AG09319 (cell line): ENCODE results near the gene HIF3A.
"Not testable (repeated sequence)": the region's sequence is repeated elsewhere in the genome, so short reads cannot be mapped to it uniquely, and the experiment has no call there.

Experiments
- DNase-seq: peaks from one replicate; pipeline ENCODE4 v3.0.0-alpha.2; 2010; ENCODE audit warnings: low read depth; ENCODE audit errors: extremely low read depth
- TF ChIP-seq, protein P1 (sequence below): IDR thresholded peaks from 2 replicates; pipeline ENCODE4 v1.5.1; 2011; ENCODE audit warnings: low read depth, mild to moderate bottlenecking, inconsistent platforms, low read length, moderate library complexity

The HIF3A gene

DNA sequence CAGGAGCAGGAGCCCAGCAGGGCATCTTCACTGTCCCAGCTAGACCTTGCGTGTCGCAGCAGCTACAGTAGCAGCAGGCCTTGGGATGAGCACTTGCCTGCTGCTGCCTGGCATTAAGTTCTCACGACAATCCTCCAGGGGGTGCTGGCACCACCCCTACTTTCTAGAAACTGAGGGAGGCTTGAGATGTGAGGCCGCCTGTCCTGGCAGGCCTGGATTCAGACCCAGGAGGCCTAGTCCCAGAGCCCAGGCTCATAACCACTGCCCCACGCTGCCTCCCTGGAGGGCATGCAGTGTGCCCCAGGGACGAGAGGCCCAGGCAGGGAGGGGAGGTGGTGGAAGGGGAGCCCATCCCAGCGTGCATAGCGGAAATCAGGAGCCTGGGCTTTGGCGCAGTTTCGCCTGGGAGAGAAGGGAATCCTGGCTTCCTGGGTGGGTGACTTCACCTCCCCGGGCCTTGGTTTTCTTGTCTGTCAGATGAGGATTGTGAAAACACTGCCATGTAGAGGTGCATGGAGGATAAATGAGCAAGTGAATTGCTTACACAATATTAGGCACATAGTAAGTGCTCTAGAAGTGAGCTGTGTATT is 76.2 kb downstream of the HIF3A start:
- TF ChIP-seq, protein P1, sequence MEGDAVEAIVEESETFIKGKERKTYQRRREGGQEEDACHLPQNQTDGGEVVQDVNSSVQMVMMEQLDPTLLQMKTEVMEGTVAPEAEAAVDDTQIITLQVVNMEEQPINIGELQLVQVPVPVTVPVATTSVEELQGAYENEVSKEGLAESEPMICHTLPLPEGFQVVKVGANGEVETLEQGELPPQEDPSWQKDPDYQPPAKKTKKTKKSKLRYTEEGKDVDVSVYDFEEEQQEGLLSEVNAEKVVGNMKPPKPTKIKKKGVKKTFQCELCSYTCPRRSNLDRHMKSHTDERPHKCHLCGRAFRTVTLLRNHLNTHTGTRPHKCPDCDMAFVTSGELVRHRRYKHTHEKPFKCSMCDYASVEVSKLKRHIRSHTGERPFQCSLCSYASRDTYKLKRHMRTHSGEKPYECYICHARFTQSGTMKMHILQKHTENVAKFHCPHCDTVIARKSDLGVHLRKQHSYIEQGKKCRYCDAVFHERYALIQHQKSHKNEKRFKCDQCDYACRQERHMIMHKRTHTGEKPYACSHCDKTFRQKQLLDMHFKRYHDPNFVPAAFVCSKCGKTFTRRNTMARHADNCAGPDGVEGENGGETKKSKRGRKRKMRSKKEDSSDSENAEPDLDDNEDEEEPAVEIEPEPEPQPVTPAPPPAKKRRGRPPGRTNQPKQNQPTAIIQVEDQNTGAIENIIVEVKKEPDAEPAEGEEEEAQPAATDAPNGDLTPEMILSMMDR = peak; percentile 32
- DNase-seq = no peak

DNA sequence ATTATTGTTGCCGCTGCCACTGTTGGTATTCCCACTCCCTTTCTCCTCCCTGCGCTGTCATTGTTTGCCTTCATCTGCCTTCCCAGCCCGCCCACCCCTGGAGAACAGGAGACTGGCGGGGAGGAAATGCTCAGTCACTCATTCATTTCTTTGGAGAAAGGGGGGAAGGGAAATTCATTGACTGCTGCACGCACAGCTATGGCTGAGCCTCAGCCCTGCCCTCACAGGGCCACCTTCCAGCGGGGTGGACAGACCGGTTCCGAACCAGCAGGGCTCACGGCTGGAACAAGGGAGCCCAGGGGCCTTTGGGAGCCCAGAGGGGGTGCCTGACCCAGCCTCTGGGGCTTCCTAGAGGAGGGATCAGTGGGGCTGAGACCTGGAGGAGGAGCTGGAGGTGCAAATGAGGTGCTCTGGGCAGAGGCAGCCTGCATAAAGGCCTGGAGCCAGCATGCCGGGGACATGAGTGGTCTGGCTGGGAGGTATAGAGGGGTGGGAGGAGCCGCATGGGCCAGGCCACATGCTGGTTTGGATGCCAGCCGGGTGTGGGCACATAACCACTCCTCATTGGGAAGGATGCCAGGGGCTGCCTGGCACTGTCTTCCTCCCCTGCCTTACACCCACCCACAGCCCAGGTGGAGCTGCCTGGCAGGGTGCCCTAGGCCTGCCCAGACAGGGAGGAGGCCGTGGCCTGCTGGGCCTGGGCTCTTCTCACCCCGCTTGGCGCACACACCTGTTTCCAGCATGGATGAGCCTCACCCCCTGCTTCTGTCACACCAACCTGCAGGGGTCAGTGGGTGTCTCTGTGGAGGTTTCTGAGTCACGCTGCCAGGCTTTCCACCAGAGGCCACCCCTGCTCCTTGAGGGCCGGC is 76.9 kb downstream of the HIF3A start:
- DNase-seq = no peak
- TF ChIP-seq, protein P1 = no peak

DNA sequence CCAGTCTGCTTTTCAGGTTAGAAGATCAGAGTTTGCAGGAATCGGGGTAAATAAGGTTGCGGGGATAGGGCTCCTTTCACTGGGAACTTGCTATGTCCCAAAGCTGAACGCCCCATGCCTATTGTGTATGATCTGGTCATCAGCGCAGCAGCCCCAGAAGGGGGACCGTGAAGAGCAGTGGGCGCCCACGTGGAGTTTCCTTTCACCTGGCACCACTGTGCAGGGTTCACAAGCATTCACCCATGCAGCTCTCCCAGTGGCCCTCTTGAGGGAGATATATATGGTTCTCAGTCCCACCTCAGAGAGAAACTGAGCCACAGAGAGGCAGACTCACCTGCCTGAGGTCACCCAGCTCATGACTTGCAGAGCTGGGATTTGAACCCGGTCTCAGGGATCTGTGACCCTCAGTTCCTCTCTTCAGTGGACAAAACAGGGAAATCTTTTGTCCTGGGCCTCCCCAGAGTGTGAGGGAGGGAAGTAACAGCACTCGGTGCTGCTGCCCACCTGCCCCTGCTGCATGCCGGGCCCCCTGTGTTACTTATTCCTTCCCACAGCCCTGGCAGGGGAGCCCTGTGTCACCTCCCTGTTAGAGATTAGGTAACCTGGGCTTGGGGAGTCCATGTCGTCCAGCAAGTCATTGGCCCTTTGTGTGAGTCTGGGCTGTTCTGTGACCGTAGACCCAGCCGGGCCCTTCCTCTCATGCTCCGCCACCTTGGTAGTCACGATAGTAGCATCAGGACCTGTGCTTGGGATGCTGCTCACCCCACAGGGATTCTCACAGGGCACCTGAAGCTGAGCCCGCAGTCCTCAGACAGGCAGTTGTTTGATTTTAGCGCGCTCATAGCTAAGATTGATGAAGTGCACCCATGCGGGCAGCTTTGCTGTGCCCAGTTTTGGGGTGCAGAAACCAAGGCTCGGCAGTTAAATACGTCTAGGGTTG is 78.0 kb downstream of the HIF3A start:
- TF ChIP-seq, protein P1 = no peak
- no peak for DNase-seq

DNA sequence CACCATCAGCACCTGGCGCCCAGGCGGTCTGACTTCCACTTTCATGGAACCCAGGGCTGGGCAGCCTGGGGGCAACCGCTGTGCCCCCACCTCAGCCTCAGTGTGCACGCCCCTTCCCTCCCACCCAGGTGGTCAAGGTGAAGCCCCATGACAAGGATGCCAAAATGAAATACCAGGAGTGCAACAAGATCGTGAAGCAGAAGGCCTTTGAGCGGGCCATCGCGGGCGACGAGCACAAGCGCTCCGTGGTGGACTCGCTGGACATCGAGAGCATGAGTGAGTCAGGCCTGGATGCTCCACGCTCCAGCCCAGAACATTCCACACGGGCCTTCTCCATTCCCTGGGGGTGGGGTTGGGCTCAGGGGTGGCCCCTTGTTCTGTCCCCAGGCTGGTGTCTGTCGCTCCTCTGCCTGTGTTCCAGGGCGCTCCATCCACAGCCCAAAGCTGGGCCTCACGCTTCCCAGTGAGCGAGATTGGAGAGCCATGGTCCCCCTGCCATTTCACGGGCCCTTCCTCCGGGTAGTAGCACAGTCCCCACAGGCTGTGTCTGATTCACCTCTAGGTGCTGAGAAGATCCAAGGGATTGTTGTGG is 78.7 kb downstream of the HIF3A start:
- DNase-seq = not testable (repeated sequence)

DNA sequence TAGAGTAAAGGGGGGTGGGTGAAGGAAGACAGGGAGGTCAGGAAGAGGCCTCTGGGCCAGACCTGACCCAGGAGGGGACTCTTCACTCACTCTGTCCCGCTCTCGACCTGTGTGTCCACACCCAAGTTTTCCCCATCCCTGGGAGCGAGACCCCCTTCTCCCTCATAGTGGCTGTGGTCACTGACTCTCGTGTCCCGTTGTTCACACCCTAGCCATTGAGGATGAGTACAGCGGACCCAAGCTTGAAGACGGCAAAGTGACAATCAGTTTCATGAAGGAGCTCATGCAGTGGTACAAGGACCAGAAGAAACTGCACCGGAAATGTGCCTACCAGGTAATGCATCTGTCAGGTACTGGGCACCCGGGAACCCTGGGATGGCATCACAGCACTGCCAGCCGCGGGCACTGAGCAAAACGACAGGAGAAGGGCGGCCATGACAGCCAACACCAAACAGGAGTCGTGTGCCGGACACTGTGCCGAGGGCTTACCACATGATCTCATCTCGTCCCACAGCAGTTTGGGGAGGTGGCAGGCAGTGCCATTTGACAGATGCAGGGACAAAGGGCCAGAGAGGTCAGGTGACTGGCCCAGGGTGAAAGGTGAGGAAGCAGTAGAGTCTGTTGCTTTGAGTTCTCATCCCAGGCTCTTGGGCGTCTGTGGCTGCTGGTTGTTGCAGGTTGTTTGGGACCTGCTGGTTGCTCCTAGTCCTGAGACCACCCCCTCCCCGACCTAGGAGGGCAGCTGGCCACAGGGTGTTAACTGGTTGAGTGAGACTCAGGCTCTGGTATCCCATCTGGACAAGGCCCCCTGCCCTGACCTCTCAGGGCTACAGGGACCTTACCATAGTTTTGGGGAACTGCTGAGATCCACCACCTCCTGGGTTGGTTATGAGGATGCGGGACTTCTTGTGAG is 79.7 kb downstream of the HIF3A start:
- TF ChIP-seq, protein P1 = no peak
- DNase-seq = no peak

DNA sequence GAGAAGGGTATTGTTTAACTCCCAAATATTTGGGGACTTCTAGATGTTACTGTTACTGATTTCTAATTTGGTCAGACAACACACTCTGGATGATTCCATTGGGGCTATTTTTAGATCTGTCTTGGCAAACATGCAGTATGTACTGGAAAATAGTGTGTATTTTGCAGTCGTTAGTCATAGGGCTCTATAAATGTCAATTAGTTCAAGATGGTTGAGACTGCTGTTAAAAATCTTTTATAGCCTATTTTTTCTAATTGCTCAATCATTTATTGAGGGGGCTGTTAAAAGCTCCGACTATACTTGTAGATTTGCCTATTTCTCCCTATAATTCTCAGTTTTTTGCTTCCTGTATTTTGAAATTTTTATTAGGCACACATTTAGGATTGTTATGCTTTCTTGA is 81.4 kb downstream of the HIF3A start:
- TF ChIP-seq, protein P1 = no peak
- DNase-seq = peak; percentile 68

DNA sequence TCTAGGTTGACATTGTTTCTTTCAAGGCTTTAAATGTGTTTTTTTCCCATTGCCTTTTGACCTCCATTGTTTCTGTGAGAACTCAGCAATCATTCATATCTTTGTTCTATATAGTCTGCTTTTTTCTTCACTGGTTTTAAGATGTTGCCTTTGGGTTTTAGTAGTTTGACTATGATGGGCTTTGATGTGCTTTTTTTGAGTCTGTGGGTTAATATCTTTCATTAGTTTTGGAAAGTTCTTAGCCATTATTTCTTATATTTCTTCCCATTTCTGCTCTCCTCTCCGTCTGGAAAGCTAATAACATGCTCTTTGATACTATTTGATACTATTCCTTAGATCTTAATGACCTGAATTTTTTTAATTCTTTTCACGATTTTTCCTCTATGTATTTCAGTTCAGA is 83.8 kb downstream of the HIF3A start:
- TF ChIP-seq, protein P1 = no peak
- DNase-seq = no peak
